ENCODE data around the gene GDF15.

Gene GDF15

GRCh38 chr19:18364826-18365528, 21.0 kb upstream of the GDF15 start:
- Histone ChIP-seq H2AFZ (ENCODE audit: low read length) (no peak overlapping the region), H3K36me3 (ENCODE audit: insufficient read depth, low read length) (peaks cover 31% of the 10 kb centered on the region; the same call in 1 of the 2 replicates), H3K4me1 (ENCODE audit: insufficient read depth, low read length, poor library complexity, severe bottlenecking) (peaks cover 7% of the 10 kb centered on the region), H3K4me2 (ENCODE audit: low read depth, low read length, poor library complexity, severe bottlenecking) (no peak overlapping the region), H3F3A (ENCODE audit: low read depth) (no peaks in the 10 kb centered on the region), H3K9ac (ENCODE audit: low read depth, low read length, poor library complexity, severe bottlenecking) (no peak overlapping the region), H3K4me3 (ENCODE audit: low read length, poor library complexity, severe bottlenecking) (no peak overlapping the region), H3K9me2 (replicated peaks; ENCODE audit: low read depth, low read length) (no peaks in the 10 kb centered on the region), H3K9me3 (ENCODE audit: insufficient read depth, low read depth, low read length) (no peaks in the 10 kb centered on the region), H3K27me3 (ENCODE audit: insufficient read depth, low read length, poor library complexity, severe bottlenecking) (no peaks in the 10 kb centered on the region), H4K20me1 (ENCODE audit: insufficient read depth, low read length, poor library complexity, severe bottlenecking) (no peaks in the 10 kb centered on the region), H3K79me2 (ENCODE audit: insufficient read depth, low read length) (no peaks in the 10 kb centered on the region)
- TF ChIP-seq CTCF (conservative IDR thresholded peaks at IDR 0.05; ENCODE audit: low read length) = no peak

GRCh38 chr19:18366021-18366435, 19.9 kb upstream of the GDF15 start:
- H3K9me3 ChIP-seq (ENCODE audit: insufficient read depth, low read depth, low read length) = no peaks in the 10 kb centered on the region
- H3K4me3 ChIP-seq (ENCODE audit: low read length, poor library complexity, severe bottlenecking) = no peak overlapping the region
- H3K27me3 ChIP-seq (ENCODE audit: insufficient read depth, low read length, poor library complexity, severe bottlenecking) = no peaks in the 10 kb centered on the region
- no peak overlapping the region for H3K4me2 ChIP-seq (ENCODE audit: low read depth, low read length, poor library complexity, severe bottlenecking)
- H3K79me2 ChIP-seq (ENCODE audit: insufficient read depth, low read length) = no peaks in the 10 kb centered on the region
- no peaks in the 10 kb centered on the region for H4K20me1 ChIP-seq (ENCODE audit: insufficient read depth, low read length, poor library complexity, severe bottlenecking)
- TF ChIP-seq CTCF (conservative IDR thresholded peaks at IDR 0.05; ENCODE audit: low read length) = no peak
- TF ChIP-seq EZH2phosphoT487 (IDR thresholded peaks at IDR 0.05; ENCODE audit: borderline replicate concordance) = no peak
- peaks cover 30% of the 10 kb centered on the region; the same call in 1 of the 2 replicates for H3K36me3 ChIP-seq (ENCODE audit: insufficient read depth, low read length)
- no peaks in the 10 kb centered on the region for H3F3A ChIP-seq (ENCODE audit: low read depth)
- no peak overlapping the region for H2AFZ ChIP-seq (ENCODE audit: low read length)
- H3K9ac ChIP-seq (ENCODE audit: low read depth, low read length, poor library complexity, severe bottlenecking) = no peak overlapping the region
- H3K9me2 ChIP-seq (replicated peaks; ENCODE audit: low read depth, low read length) = no peaks in the 10 kb centered on the region
- peaks cover 7% of the 10 kb centered on the region for H3K4me1 ChIP-seq (ENCODE audit: insufficient read depth, low read length, poor library complexity, severe bottlenecking)

- H3K36me3 ChIP-seq (ENCODE audit: insufficient read depth, low read length) = peaks cover 16% of the 10 kb centered on the region; the same call in 1 of the 2 replicates
- no peaks in the 10 kb centered on the region for H3F3A ChIP-seq (ENCODE audit: low read depth)
- no peak for TF ChIP-seq EZH2phosphoT487 (IDR thresholded peaks at IDR 0.05; ENCODE audit: borderline replicate concordance)
- no peak for TF ChIP-seq CTCF (conservative IDR thresholded peaks at IDR 0.05; ENCODE audit: low read length)
- H3K79me2 ChIP-seq (ENCODE audit: insufficient read depth, low read length) = no peaks in the 10 kb centered on the region
- H3K4me3 ChIP-seq (ENCODE audit: low read length, poor library complexity, severe bottlenecking) = no peak overlapping the region
- no peak overlapping the region for H2AFZ ChIP-seq (ENCODE audit: low read length)
- H3K4me1 ChIP-seq (ENCODE audit: insufficient read depth, low read length, poor library complexity, severe bottlenecking) = peaks cover 20% of the 10 kb centered on the region
- no peak overlapping the region for H3K9ac ChIP-seq (ENCODE audit: low read depth, low read length, poor library complexity, severe bottlenecking)
- no peaks in the 10 kb centered on the region for H3K9me3 ChIP-seq (ENCODE audit: insufficient read depth, low read depth, low read length)
- H3K9me2 ChIP-seq (replicated peaks; ENCODE audit: low read depth, low read length) = no peaks in the 10 kb centered on the region
- no peak overlapping the region for H3K4me2 ChIP-seq (ENCODE audit: low read depth, low read length, poor library complexity, severe bottlenecking)
- H3K27me3 ChIP-seq (ENCODE audit: insufficient read depth, low read length, poor library complexity, severe bottlenecking) = no peaks in the 10 kb centered on the region
- H4K20me1 ChIP-seq (ENCODE audit: insufficient read depth, low read length, poor library complexity, severe bottlenecking) = no peaks in the 10 kb centered on the region
Measured at GRCh38 chr19:18368504-18369222, 17.3 kb upstream of the GDF15 start.

Data from Loucy (cell line).